H1 (cell line): ENCODE results near the gene FAM120A.

ENCODE experiments used
- CEBPB ChIP-seq: IDR thresholded peaks from 2 replicates; pipeline ENCODE4 v1.6.1; 2012; ENCODE audit warnings: low read depth, low read length
- CHD2 ChIP-seq: IDR thresholded peaks from 2 replicates; pipeline ENCODE4 v1.6.1; 2012; ENCODE audit warnings: low read length, improper control_type of control experiment
- CTCF ChIP-seq, 3 experiments: IDR thresholded peaks; 1 replicate in 2 of 3; 2 replicates in 1 of 3; pipeline versions ENCODE4 v1.5.1 to v1.6.1; 2011; ENCODE audit warnings: low read length in 3 of 3, mild to moderate bottlenecking in 3 of 3, inconsistent platforms in 2 of 3, low read depth in 1 of 3, moderate library complexity in 1 of 3; ENCODE audit not compliant: insufficient read depth in 1 of 3; ENCODE audit errors: control extremely low read depth in 1 of 3
- EGR1 ChIP-seq: IDR thresholded peaks from 2 replicates; pipeline ENCODE4 v1.6.1; 2011; ENCODE audit warnings: low read depth, low read length, borderline replicate concordance
- EZH2 ChIP-seq: fragments of 200-600 bp; sonication (generic); IDR thresholded peaks from 2 replicates; pipeline ENCODE4 v1.7.1; 2012; ENCODE audit warnings: low read depth, mild to moderate bottlenecking, moderate library complexity, low read length, inconsistent platforms; ENCODE audit not compliant: severe bottlenecking
- JUN ChIP-seq: IDR thresholded peaks from 2 replicates; pipeline ENCODE4 v1.6.1; 2011; ENCODE audit warnings: low read depth, mild to moderate bottlenecking, improper control_type of control experiment, low read length
- POLR2AphosphoS5 ChIP-seq: IDR thresholded peaks from 2 replicates; pipeline ENCODE4 v1.6.1; 2011; ENCODE audit warnings: low read depth, low read length
- TAF1 ChIP-seq: IDR thresholded peaks from 2 replicates; pipeline ENCODE4 v1.6.1; 2011; ENCODE audit warnings: mild to moderate bottlenecking, low read depth, low read length
- TCF12 ChIP-seq: IDR thresholded peaks from 2 replicates; pipeline ENCODE4 v1.6.1; 2011; ENCODE audit warnings: low read depth, mild to moderate bottlenecking, low read length
- YY1 ChIP-seq: IDR thresholded peaks from 2 replicates; pipeline ENCODE4 v1.6.1; 2011; ENCODE audit warnings: low read depth, mild to moderate bottlenecking, low read length
- ZNF274 ChIP-seq: IDR thresholded peaks from 2 replicates; pipeline ENCODE4 v1.7.0; 2012; ENCODE audit warnings: low read length, borderline replicate concordance; ENCODE audit errors: extremely low read depth

- TF ChIP-seq ZNF274: no peak
- TF ChIP-seq EGR1: no peak
- no peak for TF ChIP-seq CTCF (IDR thresholded peaks at IDR 0.05; ENCODE audit: control extremely low read depth in 1 of 3, insufficient read depth in 1 of 3, low read depth in 1 of 3, low read length in 3 of 3)
- no peak for TF ChIP-seq POLR2AphosphoS5
- TF ChIP-seq CHD2: no peak
- TF ChIP-seq TCF12: no peak
- TF ChIP-seq TAF1: no peak
- no peak for TF ChIP-seq JUN
- no peak for TF ChIP-seq EZH2
- no peak for TF ChIP-seq YY1
- TF ChIP-seq CEBPB: no peak
Measured at GRCh38 chr9:93508207-93508606, 56.7 kb downstream of the FAM120A start.
